Stimulated activated naive CD8-positive, alpha-beta T cell treated with anti-CD3 and anti-CD28 coated beads, Interleukin-15, Interleukin-2, amounts not matched to agents 100 U/mL and 50 U/mL, for 24 hours (primary cell): Measurements from ENCODE around the gene PPM1M.

ENCODE experiments used
- ATAC-seq: fragments of 150-1000 bp; cut with Tn5 transposase; one replicate; pipeline ENCODE4 v1.10.0; 2021
- DNase-seq: peaks from one replicate; pipeline ENCODE4 v3.0.0; 2021

PPM1M gene

GRCh38 chr3:52245322-52246263 lies at the start of gene PPM1M:
Gene PPM1M (plus strand): TSS chr3:52245759. CDS start chr3:52245825, 66 bp downstream.
- peak; percentile 30 for ATAC-seq
- DNase-seq = peak; percentile 65

- ATAC-seq (no peak), DNase-seq (no peak)
Measured at GRCh38 chr3:52195823-52196331, 49.7 kb upstream of the PPM1M start.

DNA sequence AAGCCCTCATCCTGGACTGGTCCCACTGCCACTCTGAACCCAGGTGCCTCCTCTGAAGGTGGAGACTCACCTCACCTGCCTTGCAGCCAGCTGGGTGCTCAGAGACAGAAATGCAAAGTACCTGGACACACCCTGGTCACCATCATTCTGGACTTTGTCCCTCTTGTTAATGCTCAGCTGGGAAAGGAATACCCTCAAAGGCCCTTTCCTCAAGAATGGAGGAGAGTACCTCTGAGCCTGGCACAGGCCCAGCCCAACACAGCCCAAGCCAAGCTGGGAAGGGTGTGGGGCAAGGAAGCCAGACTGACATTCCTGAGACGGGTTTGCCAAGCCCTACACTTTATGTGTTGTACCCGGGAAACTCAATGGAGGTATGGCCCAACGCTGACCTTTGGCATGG lies 48.6 kb upstream of the PPM1M start:
- ATAC-seq = no peak

GRCh38 chr3:52197499-52197841 lies 48.1 kb upstream of the PPM1M start:
- DNase-seq (no peak), ATAC-seq (no peak)

More for the DNA sequence above, 48.6 kb upstream of the PPM1M start:
- DNase-seq = no peak

- peak; percentile 94 for ATAC-seq
- peak; percentile 97 for DNase-seq
Measured at GRCh38 chr3:52197842-52198625, 47.5 kb upstream of the PPM1M start, which contains the start of gene ALAS1. Gene ALAS1 (plus strand): TSS chr3:52198160. CDS start chr3:52199242, 1,082 bp downstream.

DNA sequence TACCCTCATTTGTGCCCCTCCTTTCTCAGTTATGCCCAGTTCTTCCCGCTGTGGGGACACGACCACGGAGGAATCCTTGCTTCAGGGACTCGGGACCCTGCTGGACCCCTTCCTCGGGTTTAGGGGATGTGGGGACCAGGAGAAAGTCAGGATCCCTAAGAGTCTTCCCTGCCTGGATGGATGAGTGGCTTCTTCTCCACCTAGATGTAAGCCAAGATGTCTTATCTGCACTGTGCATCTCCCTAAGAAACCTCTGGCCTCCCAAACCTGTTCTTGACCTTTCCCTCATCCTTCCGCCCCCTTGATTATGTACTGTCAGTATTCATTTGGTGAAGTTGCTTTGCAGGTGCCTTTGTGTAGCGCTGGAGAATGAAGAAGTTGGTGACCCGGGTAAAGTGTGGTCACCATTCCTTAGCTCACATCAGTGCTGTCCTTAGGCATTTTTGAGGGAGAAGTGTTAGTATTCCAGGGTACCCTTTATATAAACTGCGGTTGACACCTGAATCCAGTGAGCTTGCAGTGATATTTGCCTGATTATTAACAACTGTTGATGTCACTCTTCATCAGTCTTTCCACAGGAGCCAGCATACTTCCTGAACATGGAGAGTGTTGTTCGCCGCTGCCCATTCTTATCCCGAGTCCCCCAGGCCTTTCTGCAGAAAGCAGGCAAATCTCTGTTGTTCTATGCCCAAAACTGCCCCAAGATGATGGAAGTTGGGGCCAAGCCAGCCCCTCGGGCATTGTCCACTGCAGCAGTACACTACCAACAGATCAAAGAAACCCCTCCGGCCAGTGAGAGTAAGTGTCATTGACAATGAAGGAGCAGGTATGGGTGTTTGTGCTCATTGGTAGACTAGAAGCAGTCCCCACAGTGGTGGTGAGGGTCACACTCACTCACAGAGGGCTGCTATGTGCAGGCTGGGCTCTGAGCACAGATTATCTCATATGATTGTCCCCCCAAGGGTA lies 46.6 kb upstream of the PPM1M start:
- no peak for ATAC-seq
- DNase-seq = no peak

DNA sequence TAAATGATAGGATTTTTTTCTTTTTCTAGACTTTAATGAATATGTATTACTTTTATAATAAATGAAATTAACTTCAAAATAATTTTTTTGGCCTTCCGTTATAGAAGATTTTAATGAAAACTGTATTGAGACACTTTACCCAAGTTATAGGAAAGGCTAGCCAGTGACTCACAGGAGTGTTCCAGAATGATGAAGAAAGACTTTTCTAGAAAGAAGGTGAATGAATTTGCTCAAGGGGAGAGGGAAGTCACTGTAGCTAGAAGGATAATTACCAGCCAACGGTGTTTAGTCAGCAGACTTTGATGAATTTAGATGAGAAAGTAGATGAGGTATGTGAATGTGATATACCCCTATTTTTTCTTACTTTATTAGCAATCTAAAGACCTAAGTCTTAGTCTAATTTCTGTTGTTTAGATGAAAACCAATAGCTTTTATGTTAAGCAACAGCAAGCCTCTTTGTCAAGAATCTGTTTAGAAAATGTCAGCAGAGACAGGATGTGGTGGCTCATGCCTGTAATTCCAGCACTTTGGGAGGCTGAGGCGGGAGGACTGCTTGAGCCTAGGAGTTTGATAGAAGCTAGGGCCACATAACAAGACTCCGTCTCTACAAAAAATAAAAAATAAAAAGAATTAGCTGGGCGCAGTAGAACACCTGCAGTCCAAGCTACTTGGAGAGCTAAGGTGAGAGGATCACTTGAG lies 44.4 kb upstream of the PPM1M start:
- no peak for ATAC-seq
- DNase-seq = no peak

GRCh38 chr3:52202384-52203077 lies 43.0 kb upstream of the PPM1M start:
- no peak for DNase-seq
- ATAC-seq = no peak

GRCh38 chr3:52203701-52204100 lies 41.9 kb upstream of the PPM1M start:
- DNase-seq (no peak), ATAC-seq (no peak)

DNA sequence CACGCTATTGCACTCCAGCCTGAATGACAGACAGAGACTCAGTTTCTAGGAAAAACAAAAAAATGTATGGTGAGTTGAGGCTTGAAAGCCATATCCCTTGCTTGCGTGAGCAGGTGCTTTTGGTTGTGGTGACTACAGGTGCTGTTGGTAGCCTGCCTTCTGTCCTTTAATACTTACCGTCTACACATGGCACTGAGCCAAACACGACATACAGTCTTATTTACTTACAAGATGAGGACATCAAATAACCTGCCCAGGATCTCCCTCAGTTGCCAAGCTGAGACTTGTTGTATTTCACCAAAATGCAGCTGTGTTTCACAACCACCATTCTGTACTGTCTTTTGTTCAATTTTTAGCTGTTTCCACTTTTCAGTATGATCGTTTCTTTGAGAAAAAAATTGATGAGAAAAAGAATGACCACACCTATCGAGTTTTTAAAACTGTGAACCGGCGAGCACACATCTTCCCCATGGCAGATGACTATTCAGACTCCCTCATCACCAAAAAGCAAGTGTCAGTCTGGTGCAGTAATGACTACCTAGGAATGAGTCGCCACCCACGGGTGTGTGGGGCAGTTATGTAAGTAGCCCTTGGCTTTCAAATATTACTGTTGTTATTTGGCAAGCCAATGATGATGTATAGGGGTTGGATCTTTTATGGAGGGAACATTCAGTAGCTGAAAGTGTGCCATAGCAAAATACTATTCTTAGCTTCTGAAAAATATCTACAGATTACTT lies 41.1 kb upstream of the PPM1M start:
- ATAC-seq (peak; percentile 55), DNase-seq (no peak)

GRCh38 chr3:52205727-52206372 lies 39.7 kb upstream of the PPM1M start:
- ATAC-seq = no peak
- no peak for DNase-seq

- DNase-seq (no peak), ATAC-seq (no peak)
Measured at GRCh38 chr3:52208556-52208955, 37.0 kb upstream of the PPM1M start.

- ATAC-seq (no peak), DNase-seq (no peak)
Measured at GRCh38 chr3:52210037-52210436, 35.5 kb upstream of the PPM1M start.

- DNase-seq = no peak
- no peak for ATAC-seq
Measured at GRCh38 chr3:52210550-52211046, 35.0 kb upstream of the PPM1M start.

- ATAC-seq (no peak), DNase-seq (no peak)
Measured at GRCh38 chr3:52211268-52211891, 34.2 kb upstream of the PPM1M start.

- no peak for DNase-seq
- ATAC-seq = no peak
Measured at GRCh38 chr3:52213005-52213404, 32.6 kb upstream of the PPM1M start.

DNA sequence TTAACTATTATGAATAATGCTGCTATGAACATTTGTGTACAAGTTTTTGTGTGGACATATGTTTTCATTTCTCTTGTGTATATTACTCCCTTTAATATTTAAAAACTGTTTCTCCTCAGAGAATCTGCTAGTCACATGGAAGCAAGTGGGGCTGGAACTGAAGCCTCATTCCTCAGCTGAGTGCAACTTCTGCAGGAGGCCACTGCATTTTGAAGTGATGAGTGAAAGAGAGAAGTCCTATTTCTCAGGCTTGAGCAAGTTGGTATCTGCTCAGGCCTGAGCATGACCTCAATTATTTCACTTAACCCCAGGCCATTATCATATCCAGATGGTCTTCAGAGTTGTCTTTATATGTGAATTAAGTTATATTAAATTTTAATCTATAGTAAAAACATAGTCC lies 31.7 kb upstream of the PPM1M start:
- ATAC-seq (no peak), DNase-seq (no peak)

DNA sequence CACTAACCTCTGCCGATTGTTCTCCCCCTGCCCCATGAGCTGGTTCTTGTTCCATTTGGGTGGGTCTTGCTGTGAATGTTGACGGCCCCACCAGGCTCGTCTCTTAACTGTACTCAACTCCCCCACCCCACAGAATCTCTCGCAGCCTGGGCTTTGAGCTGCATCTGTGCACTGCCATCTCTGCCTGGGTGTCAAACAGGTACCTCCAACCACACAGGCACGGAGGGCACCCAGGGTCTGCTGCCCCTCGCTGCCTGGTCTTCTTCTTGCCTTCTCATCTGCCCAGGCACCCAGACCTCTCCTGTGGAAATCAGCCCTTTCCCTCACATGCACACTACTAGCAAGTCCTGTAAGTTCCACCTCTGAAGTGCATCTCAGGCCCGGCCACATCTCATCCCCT lies 30.2 kb upstream of the PPM1M start:
- no peak for ATAC-seq
- no peak for DNase-seq
